ENCODE data around the gene TMEM178B. TPM values are rescaled to one million over a fixed set of nuclear protein-coding genes. Genes with fewer than 3 reads are reported as not detected.

Gene TMEM178B
- polyA plus RNA-seq, 1 of the 3 experiments (the other 2 are of a cell fraction): 0.20 TPM

DNA sequence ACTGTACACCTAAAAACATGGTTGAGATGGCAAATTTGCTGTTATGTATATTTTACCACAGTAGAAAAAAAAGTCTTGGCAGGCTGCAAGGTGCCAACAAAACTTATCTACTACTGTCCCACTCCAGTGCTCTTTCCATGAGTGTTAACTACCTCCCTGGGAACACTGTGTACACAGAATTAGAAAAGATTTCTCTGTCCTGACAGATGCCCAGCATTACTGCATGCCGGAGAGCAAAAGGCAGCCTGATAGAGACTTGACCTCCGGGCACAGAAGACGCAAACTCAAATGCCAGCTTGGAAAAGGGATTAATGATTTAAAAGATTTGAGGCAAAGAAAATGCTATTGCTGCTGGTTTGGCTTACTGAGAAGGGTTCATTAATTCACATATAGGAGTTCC is 228.8 kb downstream of the TMEM178B start (continued):
- TF ChIP-seq ZBTB33 (IDR thresholded peaks at IDR 0.05; ENCODE audit: borderline replicate concordance, low read depth): no peak
- TF ChIP-seq JUND (IDR thresholded peaks at IDR 0.05): no peak
- TF ChIP-seq SIN3A (IDR thresholded peaks at IDR 0.05; ENCODE audit: borderline replicate concordance, low read depth, low read length): no peak
- TF ChIP-seq MXI1 (IDR thresholded peaks at IDR 0.05; ENCODE audit: low read depth, low read length): no peak
- no peak for TF ChIP-seq MEF2A (IDR thresholded peaks at IDR 0.05; ENCODE audit: borderline replicate concordance, low read depth)

GRCh38 chr7:141304291-141304690 is 230.4 kb downstream of the TMEM178B start:
- H3K9ac ChIP-seq: no peak overlapping the region
- H4K20me1 ChIP-seq (ENCODE audit: insufficient read depth): no peaks in the 10 kb centered on the region
- H3K36me3 ChIP-seq (replicated peaks in 1 of 2; ENCODE audit: control insufficient read depth in 1 of 2, insufficient read depth in 2 of 2, low read length in 1 of 2): no peaks in the 10 kb centered on the region
- no peaks in the 10 kb centered on the region for H3F3A ChIP-seq (replicated peaks; ENCODE audit: insufficient read depth)
- ChIA-PET CTCF (interaction anchor here (1.4 kb wide), 1 partner anchor 9 kb away, joined by 3 read pairs; no protein-coding TSS in a partner anchor), POLR2A (no interaction called here)
- no peak for DNase-seq
- no peaks in the 10 kb centered on the region for H3K27me3 ChIP-seq (ENCODE audit: insufficient read depth)
- H3K27ac ChIP-seq (ENCODE audit: low read depth in 2 of 2, low read length in 1 of 2): no peak overlapping the region
- no peaks in the 10 kb centered on the region for H3K79me2 ChIP-seq (ENCODE audit: insufficient read depth)
- H3K4me1 ChIP-seq (ENCODE audit: control insufficient read depth in 1 of 2, insufficient read depth in 2 of 2, low read depth in 1 of 2, low read length in 1 of 2): no peaks in the 10 kb centered on the region
- H2AFZ ChIP-seq (ENCODE audit: low read depth): no peak overlapping the region
- H3K4me3 ChIP-seq (ENCODE audit: low read depth in 2 of 2, low read length in 1 of 2): no peak overlapping the region
- peaks cover 6% of the 10 kb centered on the region; the same call in 1 of the 2 replicates for H3K9me3 ChIP-seq
- TF ChIP-seq GATA2 (CRISPR knock-in tag; IDR thresholded peaks at IDR 0.05) (no peak), EZH2phosphoT487 (IDR thresholded peaks at IDR 0.05; ENCODE audit: borderline replicate concordance, low read depth) (no peak), FOSL2 (IDR thresholded peaks at IDR 0.05; ENCODE audit: borderline replicate concordance, low read depth) (no peak), TEAD4 (IDR thresholded peaks at IDR 0.05; ENCODE audit: borderline replicate concordance, insufficient read depth) (no peak), CTCF (IDR thresholded peaks at IDR 0.05) (no peak), TCF12 (IDR thresholded peaks at IDR 0.05) (no peak), RAD21 (IDR thresholded peaks at IDR 0.05; ENCODE audit: low read length) (no peak), RCOR1 (IDR thresholded peaks at IDR 0.05; ENCODE audit: low read length) (no peak)
- WGBS (ENCODE audit: low lambda C conversion rate): 6% methylated on average over 2 of the region's 2 CpGs
- H3K9me2 ChIP-seq: no peaks in the 10 kb centered on the region
- no peak overlapping the region for H3K4me2 ChIP-seq

- H4K20me1 ChIP-seq (ENCODE audit: insufficient read depth): no peaks in the 10 kb centered on the region
- no peak overlapping the region for H3K9ac ChIP-seq
- no peaks in the 10 kb centered on the region for H3K27me3 ChIP-seq (ENCODE audit: insufficient read depth)
- no peak for DNase-seq
- no peak for TF ChIP-seq REST (IDR thresholded peaks at IDR 0.05; ENCODE audit: low read depth, low read length)
- no peak for TF ChIP-seq GABPA (IDR thresholded peaks at IDR 0.05; ENCODE audit: low read depth)
- no peak for TF ChIP-seq RCOR1 (IDR thresholded peaks at IDR 0.05; ENCODE audit: low read length)
- TF ChIP-seq RFX5 (IDR thresholded peaks at IDR 0.05; ENCODE audit: low read length): no peak
- TF ChIP-seq FOSL2 (IDR thresholded peaks at IDR 0.05; ENCODE audit: borderline replicate concordance, low read depth): no peak
- TF ChIP-seq POLR2AphosphoS5 (IDR thresholded peaks at IDR 0.05; ENCODE audit: low read depth, low read length): no peak
- H3F3A ChIP-seq (replicated peaks; ENCODE audit: insufficient read depth): no peaks in the 10 kb centered on the region
- no peak overlapping the region for H2AFZ ChIP-seq (ENCODE audit: low read depth)
- H3K9me2 ChIP-seq: no peaks in the 10 kb centered on the region
- POLR2A ChIA-PET: no interaction called here
- CTCF ChIA-PET: interaction anchor here (0.9 kb wide), 1 partner anchor 13 kb away, joined by 5 read pairs; no protein-coding TSS in a partner anchor
- H3K36me3 ChIP-seq (replicated peaks in 1 of 2; ENCODE audit: control insufficient read depth in 1 of 2, insufficient read depth in 2 of 2, low read length in 1 of 2): no peaks in the 10 kb centered on the region
- H3K79me2 ChIP-seq (ENCODE audit: insufficient read depth): no peaks in the 10 kb centered on the region
- WGBS (ENCODE audit: low lambda C conversion rate): 22% methylated on average over 4 of the region's 4 CpGs
- no peak overlapping the region for H3K4me2 ChIP-seq
- H3K4me1 ChIP-seq (ENCODE audit: control insufficient read depth in 1 of 2, insufficient read depth in 2 of 2, low read depth in 1 of 2, low read length in 1 of 2): no peaks in the 10 kb centered on the region
- no peak overlapping the region for H3K4me3 ChIP-seq (ENCODE audit: low read depth in 2 of 2, low read length in 1 of 2)
- H3K27ac ChIP-seq (ENCODE audit: low read depth in 2 of 2, low read length in 1 of 2): no peak overlapping the region
- no peaks in the 10 kb centered on the region; the same call in 1 of the 2 replicates for H3K9me3 ChIP-seq
Observed at GRCh38 chr7:141306081-141306480, 232.2 kb downstream of the TMEM178B start.

All from SK-N-SH (cell line).